Nephron (organoid): Measurements from ENCODE around the gene RPL36A.

Experiments
- H3K27ac Mint-ChIP-seq, 3 experiments: 2 replicates each; pipeline ENCODE4 v1.8.0; 2020; ENCODE audit warnings: mixed read lengths in 3 of 3, mild to moderate bottlenecking in 2 of 3, moderate library complexity in 1 of 3
- H3K27me3 Mint-ChIP-seq: 2 replicates; pipeline ENCODE4 v1.8.0; 2021; ENCODE audit warnings: low read depth, mild to moderate bottlenecking, moderate library complexity, mixed read lengths
- H3K36me3 Mint-ChIP-seq: 2 replicates; pipeline ENCODE4 v1.8.0; 2020; ENCODE audit warnings: low read depth, mixed read lengths
- H3K4me1 Mint-ChIP-seq: 2 replicates; pipeline ENCODE4 v1.8.0; 2020; ENCODE audit warnings: mixed read lengths
- H3K4me3 Mint-ChIP-seq, 3 experiments: 2 replicates each; pipeline ENCODE4 v1.8.0; 2020; ENCODE audit warnings: mild to moderate bottlenecking in 3 of 3, mixed read lengths in 3 of 3, moderate library complexity in 2 of 3
- H3K9me3 Mint-ChIP-seq: 2 replicates; pipeline ENCODE4 v1.8.0; 2020; ENCODE audit warnings: mixed read lengths
- CTCF ChIP-seq, 3 experiments: fragments of 200-600 bp; sonication (generic); IDR thresholded peaks; one replicate each; pipeline ENCODE4 v1.5.0; 2021; ENCODE audit warnings: antibody characterized with exemption in 3 of 3; ENCODE audit not compliant: unreplicated experiment in 3 of 3

Gene RPL36A

GRCh38 chrX:101407748-101408531 lies 17.1 kb downstream of the RPL36A start, which contains the start of the genes GLA and HNRNPH2:
TSS of gene GLA (minus strand) at chrX:101407925. CDS start at chrX:101407903, 22 bp downstream.
TSS of gene HNRNPH2 (plus strand) at chrX:101408222. CDS start at chrX:101411989, 3,767 bp downstream.
- H3K36me3 Mint-ChIP-seq: peaks cover 18% of the 10 kb centered on the region
- H3K9me3 Mint-ChIP-seq: peaks cover 10% of the 10 kb centered on the region
- H3K27me3 Mint-ChIP-seq: no peaks in the 10 kb centered on the region
- peaks cover 22% of the 10 kb centered on the region for H3K4me1 Mint-ChIP-seq
- TF ChIP-seq CTCF (IDR thresholded peaks at IDR 0.05; ENCODE audit: unreplicated experiment in 3 of 3): no peak
- H3K4me3 Mint-ChIP-seq: peak within 1 kb of the TSS; percentile 94 to 98 (median 94)
- H3K27ac Mint-ChIP-seq: peak within 1 kb of the TSS; percentile 93 to 97 (median 97)

GRCh38 chrX:101408532-101408841 lies 17.7 kb downstream of the RPL36A start:
- Mint-ChIP-seq H3K4me1 (peaks cover 22% of the 10 kb centered on the region), H3K27ac (peak overlapping the region; percentile 93 to 97 (median 97)), H3K36me3 (peaks cover 21% of the 10 kb centered on the region), H3K27me3 (no peaks in the 10 kb centered on the region), H3K4me3 (peak overlapping the region; percentile 94 to 98 (median 94)), H3K9me3 (peaks cover 10% of the 10 kb centered on the region)
- no peak for TF ChIP-seq CTCF (IDR thresholded peaks at IDR 0.05; ENCODE audit: unreplicated experiment in 3 of 3)

GRCh38 chrX:101409043-101409442 lies 18.2 kb downstream of the RPL36A start:
- peaks cover 10% of the 10 kb centered on the region for H3K9me3 Mint-ChIP-seq
- no peak for TF ChIP-seq CTCF (IDR thresholded peaks at IDR 0.05; ENCODE audit: unreplicated experiment in 3 of 3)
- H3K27ac Mint-ChIP-seq: peak overlapping the region; percentile 78 to 97 (median 93)
- H3K4me3 Mint-ChIP-seq: peak overlapping the region; percentile 94 to 98 (median 94)
- H3K36me3 Mint-ChIP-seq: peaks cover 18% of the 10 kb centered on the region
- peaks cover 22% of the 10 kb centered on the region for H3K4me1 Mint-ChIP-seq
- no peaks in the 10 kb centered on the region for H3K27me3 Mint-ChIP-seq

DNA sequence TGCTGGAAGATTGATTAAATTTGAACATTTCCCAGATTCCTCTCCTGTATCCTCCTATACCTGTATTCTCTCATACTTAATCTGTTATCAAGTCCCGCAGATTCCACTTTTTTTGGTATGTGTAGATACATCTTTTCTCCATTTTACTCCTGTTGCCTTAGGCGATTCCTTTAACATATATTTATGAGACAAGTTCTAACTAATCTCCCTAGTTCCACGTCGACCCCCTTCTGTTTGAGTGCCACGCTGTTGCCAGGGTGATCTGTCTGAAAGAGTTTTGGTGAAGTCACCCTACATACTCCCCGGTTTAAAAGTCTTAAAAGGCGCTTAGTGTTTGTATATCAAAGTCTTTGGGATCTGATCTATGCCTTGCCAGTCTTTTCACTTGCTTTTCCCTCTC lies 19.6 kb downstream of the RPL36A start:
- Mint-ChIP-seq H3K9me3 (peaks cover 10% of the 10 kb centered on the region), H3K4me1 (peaks cover 25% of the 10 kb centered on the region), H3K36me3 (peaks cover 15% of the 10 kb centered on the region), H3K4me3 (peak overlapping the region; percentile 66 to 81 (median 78)), H3K27me3 (no peaks in the 10 kb centered on the region), H3K27ac (peak overlapping the region in 1 of 3 experiments; percentile 18)
- no peak for TF ChIP-seq CTCF (IDR thresholded peaks at IDR 0.05; ENCODE audit: unreplicated experiment in 3 of 3)

DNA sequence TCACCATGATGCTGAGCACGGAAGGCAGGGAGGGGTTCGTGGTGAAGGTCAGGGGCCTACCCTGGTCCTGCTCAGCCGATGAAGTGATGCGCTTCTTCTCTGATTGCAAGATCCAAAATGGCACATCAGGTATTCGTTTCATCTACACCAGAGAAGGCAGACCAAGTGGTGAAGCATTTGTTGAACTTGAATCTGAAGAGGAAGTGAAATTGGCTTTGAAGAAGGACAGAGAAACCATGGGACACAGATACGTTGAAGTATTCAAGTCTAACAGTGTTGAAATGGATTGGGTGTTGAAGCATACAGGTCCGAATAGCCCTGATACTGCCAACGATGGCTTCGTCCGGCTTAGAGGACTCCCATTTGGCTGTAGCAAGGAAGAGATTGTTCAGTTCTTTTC lies 21.2 kb downstream of the RPL36A start:
- Mint-ChIP-seq H3K36me3 (peaks cover 15% of the 10 kb centered on the region), H3K27me3 (no peaks in the 10 kb centered on the region), H3K4me3 (peak overlapping the region in 1 of 3 experiments; percentile 18), H3K27ac (no peak overlapping the region), H3K4me1 (peaks cover 27% of the 10 kb centered on the region), H3K9me3 (peaks cover 7% of the 10 kb centered on the region)
- TF ChIP-seq CTCF (IDR thresholded peaks at IDR 0.05; ENCODE audit: unreplicated experiment in 3 of 3): no peak
